Osteocyte (in vitro differentiated cells): ENCODE results near the gene CLCA1. TPM values are rescaled to one million over a fixed set of nuclear protein-coding genes. Genes with fewer than 3 reads are reported as not detected.

Experiments
- DNase-seq: peaks from one replicate; pipeline ENCODE4 v3.0.0; 2021; ENCODE audit warnings: mixed read lengths; ENCODE audit not compliant: unreplicated experiment; ENCODE audit errors: extremely low spot score
- H3K27ac Mint-ChIP-seq: one replicate; pipeline ENCODE4 v1.8.0; 2021; ENCODE audit warnings: mild to moderate bottlenecking, mixed read lengths; ENCODE audit not compliant: unreplicated experiment
- H3K27me3 Mint-ChIP-seq: one replicate; pipeline ENCODE4 v1.8.0; 2021; ENCODE audit warnings: mixed read lengths; ENCODE audit not compliant: unreplicated experiment
- H3K36me3 Mint-ChIP-seq: one replicate; pipeline ENCODE4 v1.8.0; 2021; ENCODE audit warnings: mixed read lengths; ENCODE audit not compliant: unreplicated experiment
- H3K4me1 Mint-ChIP-seq: one replicate; pipeline ENCODE4 v1.8.0; 2021; ENCODE audit warnings: mixed read lengths; ENCODE audit not compliant: unreplicated experiment
- H3K4me3 Mint-ChIP-seq: one replicate; pipeline ENCODE4 v1.8.0; 2021; ENCODE audit warnings: mild to moderate bottlenecking, moderate library complexity, mixed read lengths; ENCODE audit not compliant: unreplicated experiment
- H3K9me3 Mint-ChIP-seq: one replicate; pipeline ENCODE4 v1.8.0; 2021; ENCODE audit warnings: mixed read lengths; ENCODE audit not compliant: unreplicated experiment
- CTCF ChIP-seq: fragments of 200-600 bp; sonication (generic); IDR thresholded peaks from 2 replicates; pipeline ENCODE4 v1.5.0; 2021; ENCODE audit warnings: antibody characterized with exemption, mild to moderate bottlenecking, moderate library complexity
- long read RNA-seq: library from polyadenylated mRNA; unstranded; transcript quantifications from one replicate; pipeline ENCODE4 v2.0.0, GENCODE V29; 2021
- total RNA-seq: library from RNA; stranded (reverse); gene quantifications from 2 replicates; pipeline ENCODE4 v1.2.1, GENCODE V29; 2021

CLCA1 gene
- total RNA-seq = not detected in 2 replicates
- long read RNA-seq = 0 reads

- no peak within 1 kb of the TSS for H3K27ac Mint-ChIP-seq
- no peaks in the 10 kb centered on the region for H3K36me3 Mint-ChIP-seq
- peaks cover 11% of the 10 kb centered on the region for H3K4me1 Mint-ChIP-seq
- no peak for DNase-seq
- no peak within 1 kb of the TSS for H3K4me3 Mint-ChIP-seq
- H3K9me3 Mint-ChIP-seq = peaks cover 14% of the 10 kb centered on the region
- H3K27me3 Mint-ChIP-seq = no peaks in the 10 kb centered on the region
- no peak for TF ChIP-seq CTCF
Observed at GRCh38 chr1:86468501-86468977, at the start of gene CLCA1. CLCA1 (plus strand) TSS chr1:86468927; CDS start chr1:86468972, 45 bp downstream.

- H3K27me3 Mint-ChIP-seq = peaks cover 5% of the 10 kb centered on the region
- no peaks in the 10 kb centered on the region for H3K36me3 Mint-ChIP-seq
- no peaks in the 10 kb centered on the region for H3K9me3 Mint-ChIP-seq
- TF ChIP-seq CTCF = peak; percentile 50
- H3K27ac Mint-ChIP-seq = no peak overlapping the region
- H3K4me3 Mint-ChIP-seq = no peak overlapping the region
- H3K4me1 Mint-ChIP-seq = peaks cover 9% of the 10 kb centered on the region
- no peak for DNase-seq
Observed at GRCh38 chr1:86419277-86419903, 49.3 kb upstream of the CLCA1 start.

GRCh38 chr1:86421601-86422280, 47.0 kb upstream of the CLCA1 start:
- no peaks in the 10 kb centered on the region for H3K36me3 Mint-ChIP-seq
- DNase-seq = no peak
- H3K27ac Mint-ChIP-seq = peak overlapping the region; percentile 36
- peaks cover 5% of the 10 kb centered on the region for H3K27me3 Mint-ChIP-seq
- no peaks in the 10 kb centered on the region for H3K9me3 Mint-ChIP-seq
- no peak for TF ChIP-seq CTCF
- peaks cover 9% of the 10 kb centered on the region for H3K4me1 Mint-ChIP-seq
- H3K4me3 Mint-ChIP-seq = no peak overlapping the region

- H3K4me3 Mint-ChIP-seq = no peak overlapping the region
- no peak overlapping the region for H3K27ac Mint-ChIP-seq
- TF ChIP-seq CTCF = no peak
- no peaks in the 10 kb centered on the region for H3K36me3 Mint-ChIP-seq
- H3K27me3 Mint-ChIP-seq = no peaks in the 10 kb centered on the region
- no peaks in the 10 kb centered on the region for H3K9me3 Mint-ChIP-seq
- no peak for DNase-seq
- peaks cover 9% of the 10 kb centered on the region for H3K4me1 Mint-ChIP-seq
Observed at GRCh38 chr1:86423473-86423872, 45.3 kb upstream of the CLCA1 start.

GRCh38 chr1:86423873-86424272, 44.9 kb upstream of the CLCA1 start, which contains the start of gene CLCA2:
CLCA2 (plus strand) TSS chr1:86424171; CDS start chr1:86424248, 77 bp downstream.
- no peak within 1 kb of the TSS for H3K27ac Mint-ChIP-seq
- H3K27me3 Mint-ChIP-seq = no peaks in the 10 kb centered on the region
- TF ChIP-seq CTCF = no peak
- peaks cover 9% of the 10 kb centered on the region for H3K4me1 Mint-ChIP-seq
- H3K9me3 Mint-ChIP-seq = no peaks in the 10 kb centered on the region
- no peak within 1 kb of the TSS for H3K4me3 Mint-ChIP-seq
- no peak for DNase-seq
- H3K36me3 Mint-ChIP-seq = no peaks in the 10 kb centered on the region
